ENCODE results near the gene SORT1.

DNA sequence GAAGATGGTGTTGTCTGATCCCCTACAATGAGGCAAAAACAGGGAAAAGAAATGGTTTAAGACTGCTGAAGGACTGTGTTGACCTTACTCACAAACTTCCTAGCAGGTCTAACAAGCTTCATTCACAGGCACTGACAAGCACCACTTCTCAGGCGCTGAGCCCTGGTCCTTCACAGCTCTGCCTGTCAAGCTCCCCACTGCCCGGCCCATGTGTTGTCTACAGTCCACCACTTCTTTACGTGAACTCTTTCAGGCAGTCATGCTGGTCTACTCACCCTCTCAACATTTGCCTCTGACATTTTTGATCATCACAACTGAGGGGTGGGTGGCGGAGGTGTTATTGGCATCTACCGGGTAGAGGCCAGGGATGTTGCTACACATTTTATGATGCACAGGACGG, 50.2 kb downstream of the SORT1 start:
- no peak for TF ChIP-seq POLR2A (IDR thresholded peaks at IDR 0.05; ENCODE audit: low read depth)
- TF ChIP-seq, protein P1, sequence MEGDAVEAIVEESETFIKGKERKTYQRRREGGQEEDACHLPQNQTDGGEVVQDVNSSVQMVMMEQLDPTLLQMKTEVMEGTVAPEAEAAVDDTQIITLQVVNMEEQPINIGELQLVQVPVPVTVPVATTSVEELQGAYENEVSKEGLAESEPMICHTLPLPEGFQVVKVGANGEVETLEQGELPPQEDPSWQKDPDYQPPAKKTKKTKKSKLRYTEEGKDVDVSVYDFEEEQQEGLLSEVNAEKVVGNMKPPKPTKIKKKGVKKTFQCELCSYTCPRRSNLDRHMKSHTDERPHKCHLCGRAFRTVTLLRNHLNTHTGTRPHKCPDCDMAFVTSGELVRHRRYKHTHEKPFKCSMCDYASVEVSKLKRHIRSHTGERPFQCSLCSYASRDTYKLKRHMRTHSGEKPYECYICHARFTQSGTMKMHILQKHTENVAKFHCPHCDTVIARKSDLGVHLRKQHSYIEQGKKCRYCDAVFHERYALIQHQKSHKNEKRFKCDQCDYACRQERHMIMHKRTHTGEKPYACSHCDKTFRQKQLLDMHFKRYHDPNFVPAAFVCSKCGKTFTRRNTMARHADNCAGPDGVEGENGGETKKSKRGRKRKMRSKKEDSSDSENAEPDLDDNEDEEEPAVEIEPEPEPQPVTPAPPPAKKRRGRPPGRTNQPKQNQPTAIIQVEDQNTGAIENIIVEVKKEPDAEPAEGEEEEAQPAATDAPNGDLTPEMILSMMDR (IDR thresholded peaks at IDR 0.05): no peak
